GM18507 (cell line): ENCODE measurements around the gene KANK3.
"Not testable (repeated sequence)": the region's sequence is repeated elsewhere in the genome, so short reads cannot be mapped to it uniquely, and the experiment has no call there.

ENCODE experiments used
- DNase-seq: peaks from one replicate; pipeline ENCODE4 v3.0.0; 2011; ENCODE audit warnings: low read depth; ENCODE audit not compliant: insufficient read length; ENCODE audit errors: extremely low spot score
- FAIRE-seq: peaks from 2 replicates; lab custom pipeline; 2011; peaks lifted over from hg19 to GRCh38; lab: Jason Lieb, UNC

The KANK3 gene

GRCh38 chr19:8304841-8305621 is 38.0 kb downstream of the KANK3 start:
- no peak for FAIRE-seq
- no peak for DNase-seq

GRCh38 chr19:8302734-8303133 is 40.3 kb downstream of the KANK3 start:
- FAIRE-seq (no peak), DNase-seq (no peak)

GRCh38 chr19:8302357-8302691 is 40.7 kb downstream of the KANK3 start:
- DNase-seq (no peak), FAIRE-seq (no peak)

- DNase-seq = not testable (repeated sequence)
- FAIRE-seq = peak; percentile 93
Measured at GRCh38 chr19:8291337-8291736, 51.7 kb downstream of the KANK3 start.

- FAIRE-seq = peak; percentile 63
- not testable (repeated sequence) for DNase-seq
Measured at GRCh38 chr19:8276508-8276907, 66.6 kb downstream of the KANK3 start.
